Endothelial cell of umbilical vein (primary cell): ENCODE data around the gene KRTAP10-7.

Source experiments
- EZH2 ChIP-seq: IDR thresholded peaks from 2 replicates; pipeline ENCODE4 v1.6.1; 2012; ENCODE audit warnings: borderline replicate concordance, low read depth, mild to moderate bottlenecking, moderate library complexity, low read length, inconsistent platforms; ENCODE audit not compliant: severe bottlenecking
- JUN ChIP-seq: IDR thresholded peaks from 2 replicates; pipeline ENCODE4 v1.6.1; 2011; ENCODE audit warnings: borderline replicate concordance, low read depth; ENCODE audit not compliant: insufficient read length, insufficient read depth
- POLR2A ChIP-seq: IDR thresholded peaks from 2 replicates; pipeline ENCODE4 v1.6.1; 2012; ENCODE audit warnings: low read depth, mild to moderate bottlenecking, control low read depth, low read length
- POLR2AphosphoS5 ChIP-seq: IDR thresholded peaks from 2 replicates; pipeline ENCODE4 v1.6.1; 2012; ENCODE audit warnings: low read depth, mild to moderate bottlenecking, control low read depth, low read length, moderate library complexity; ENCODE audit not compliant: insufficient read depth
- TF ChIP-seq, protein P1 (sequence below), 2 donors: IDR thresholded peaks; 1 replicate in 1 of 2; 2 replicates in 1 of 2; pipeline ENCODE4 v1.5.1; 2011; ENCODE audit warnings: low read length in 2 of 2, mild to moderate bottlenecking in 2 of 2, moderate library complexity in 2 of 2, control low read depth in 1 of 2, inconsistent platforms in 1 of 2, low read depth in 1 of 2; ENCODE audit not compliant: insufficient read depth in 1 of 2; ENCODE audit errors: extremely low read depth in 1 of 2

DNA sequence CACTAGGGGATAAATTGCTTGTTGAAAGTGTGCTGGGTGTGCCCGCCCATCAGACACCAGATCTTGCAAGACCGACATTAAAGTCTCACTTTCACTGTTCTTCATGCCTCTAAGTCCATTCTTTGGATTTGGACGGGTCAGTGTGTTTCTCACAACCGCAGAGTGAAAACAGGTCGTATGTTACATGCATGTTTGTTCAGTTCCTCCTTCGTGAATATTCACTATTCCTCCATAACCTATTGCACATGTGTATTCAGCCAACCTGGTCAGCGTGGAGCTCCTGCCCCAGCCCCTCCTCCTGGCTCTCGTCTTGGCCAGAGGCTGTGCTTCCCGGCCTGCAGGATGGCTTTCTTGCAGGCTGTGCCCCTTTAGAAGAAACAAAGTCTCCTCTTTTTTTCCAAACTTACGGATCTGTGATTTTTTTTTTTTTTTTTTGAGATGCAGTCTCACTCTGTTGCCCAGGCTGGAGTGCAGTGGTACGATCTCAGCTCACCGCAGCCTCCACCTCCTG is 5.9 kb upstream of the KRTAP10-7 start:
- TF ChIP-seq, protein P1, sequence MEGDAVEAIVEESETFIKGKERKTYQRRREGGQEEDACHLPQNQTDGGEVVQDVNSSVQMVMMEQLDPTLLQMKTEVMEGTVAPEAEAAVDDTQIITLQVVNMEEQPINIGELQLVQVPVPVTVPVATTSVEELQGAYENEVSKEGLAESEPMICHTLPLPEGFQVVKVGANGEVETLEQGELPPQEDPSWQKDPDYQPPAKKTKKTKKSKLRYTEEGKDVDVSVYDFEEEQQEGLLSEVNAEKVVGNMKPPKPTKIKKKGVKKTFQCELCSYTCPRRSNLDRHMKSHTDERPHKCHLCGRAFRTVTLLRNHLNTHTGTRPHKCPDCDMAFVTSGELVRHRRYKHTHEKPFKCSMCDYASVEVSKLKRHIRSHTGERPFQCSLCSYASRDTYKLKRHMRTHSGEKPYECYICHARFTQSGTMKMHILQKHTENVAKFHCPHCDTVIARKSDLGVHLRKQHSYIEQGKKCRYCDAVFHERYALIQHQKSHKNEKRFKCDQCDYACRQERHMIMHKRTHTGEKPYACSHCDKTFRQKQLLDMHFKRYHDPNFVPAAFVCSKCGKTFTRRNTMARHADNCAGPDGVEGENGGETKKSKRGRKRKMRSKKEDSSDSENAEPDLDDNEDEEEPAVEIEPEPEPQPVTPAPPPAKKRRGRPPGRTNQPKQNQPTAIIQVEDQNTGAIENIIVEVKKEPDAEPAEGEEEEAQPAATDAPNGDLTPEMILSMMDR (IDR thresholded peaks at IDR 0.05; ENCODE audit: extremely low read depth in 1 of 2, insufficient read depth in 1 of 2, low read depth in 1 of 2, low read length in 2 of 2), result no peak
- TF ChIP-seq EZH2 (no peak), POLR2AphosphoS5 (no peak), POLR2A (no peak), JUN (no peak)
